Epithelial cell of proximal tubule (primary cell): Measurements from ENCODE around the gene TRAK1. TPM values are rescaled to one million over a fixed set of nuclear protein-coding genes. Genes with fewer than 3 reads are reported as not detected.

Experiments used
- DNase-seq: peaks from one replicate; pipeline ENCODE4 v3.0.0-alpha.2; 2011; ENCODE audit warnings: low read depth
- H3K4me3 ChIP-seq: 2 replicates; pipeline ENCODE4 v1.5.1; 2011; ENCODE audit warnings: low read depth, mild to moderate bottlenecking, low read length
- total RNA-seq: library from RNA; depleted of rRNA; stranded (reverse); fragments of >200 nt; gene quantifications from 2 replicates; pipeline ENCODE4 v1.2.3, GENCODE V29; 2015
- TF ChIP-seq, protein P1 (sequence below): conservative IDR thresholded peaks from 2 replicates; pipeline ENCODE4 v1.5.1; 2012; ENCODE audit warnings: low read depth, mild to moderate bottlenecking, low read length

The TRAK1 gene
- total RNA-seq, 1 donor from 2014 or later: 22.4 TPM

DNA sequence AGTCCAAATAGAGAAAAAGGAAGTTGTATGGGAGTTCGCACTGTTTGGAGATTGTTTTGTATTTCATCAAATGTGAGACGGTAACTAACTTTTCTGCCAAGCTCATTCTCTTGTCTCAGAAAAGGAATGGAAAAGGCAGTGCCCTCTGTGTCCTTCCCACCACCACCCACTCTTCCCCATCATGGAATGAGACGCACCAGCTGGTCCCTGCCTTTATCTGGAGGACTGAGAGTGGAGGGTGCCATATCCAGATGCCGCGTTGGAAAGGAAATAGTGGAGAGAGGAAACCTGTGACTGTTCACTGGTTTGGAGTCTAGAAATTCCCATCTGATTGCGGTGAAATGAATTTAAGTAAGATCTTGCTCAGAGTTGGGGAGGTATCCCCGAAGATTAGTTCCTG, 178.5 kb downstream of the TRAK1 start:
- H3K4me3 ChIP-seq: no peak overlapping the region
- TF ChIP-seq, protein P1, sequence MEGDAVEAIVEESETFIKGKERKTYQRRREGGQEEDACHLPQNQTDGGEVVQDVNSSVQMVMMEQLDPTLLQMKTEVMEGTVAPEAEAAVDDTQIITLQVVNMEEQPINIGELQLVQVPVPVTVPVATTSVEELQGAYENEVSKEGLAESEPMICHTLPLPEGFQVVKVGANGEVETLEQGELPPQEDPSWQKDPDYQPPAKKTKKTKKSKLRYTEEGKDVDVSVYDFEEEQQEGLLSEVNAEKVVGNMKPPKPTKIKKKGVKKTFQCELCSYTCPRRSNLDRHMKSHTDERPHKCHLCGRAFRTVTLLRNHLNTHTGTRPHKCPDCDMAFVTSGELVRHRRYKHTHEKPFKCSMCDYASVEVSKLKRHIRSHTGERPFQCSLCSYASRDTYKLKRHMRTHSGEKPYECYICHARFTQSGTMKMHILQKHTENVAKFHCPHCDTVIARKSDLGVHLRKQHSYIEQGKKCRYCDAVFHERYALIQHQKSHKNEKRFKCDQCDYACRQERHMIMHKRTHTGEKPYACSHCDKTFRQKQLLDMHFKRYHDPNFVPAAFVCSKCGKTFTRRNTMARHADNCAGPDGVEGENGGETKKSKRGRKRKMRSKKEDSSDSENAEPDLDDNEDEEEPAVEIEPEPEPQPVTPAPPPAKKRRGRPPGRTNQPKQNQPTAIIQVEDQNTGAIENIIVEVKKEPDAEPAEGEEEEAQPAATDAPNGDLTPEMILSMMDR: no peak
- no peak for DNase-seq

DNA sequence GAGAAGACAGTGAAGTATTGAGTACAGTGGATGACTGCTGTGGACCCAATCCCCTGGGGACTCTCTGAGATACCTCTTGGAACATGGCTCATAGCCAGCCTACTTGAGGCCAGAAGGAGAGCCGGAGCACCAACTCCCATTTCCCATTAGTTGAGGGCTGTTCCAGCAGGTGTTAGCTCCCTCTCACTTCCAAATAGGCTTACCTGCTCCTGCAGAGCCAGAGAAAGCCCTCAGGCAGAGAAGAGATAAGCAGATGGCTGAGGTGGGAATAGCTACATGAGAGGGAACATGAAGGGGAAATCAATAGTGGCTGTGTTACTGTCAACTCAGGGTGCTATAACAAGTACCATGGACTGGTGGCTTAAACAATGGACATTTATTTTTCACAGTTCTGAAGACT, 179.4 kb downstream of the TRAK1 start:
- H3K4me3 ChIP-seq: no peak overlapping the region
- TF ChIP-seq, protein P1: no peak
- no peak for DNase-seq

DNA sequence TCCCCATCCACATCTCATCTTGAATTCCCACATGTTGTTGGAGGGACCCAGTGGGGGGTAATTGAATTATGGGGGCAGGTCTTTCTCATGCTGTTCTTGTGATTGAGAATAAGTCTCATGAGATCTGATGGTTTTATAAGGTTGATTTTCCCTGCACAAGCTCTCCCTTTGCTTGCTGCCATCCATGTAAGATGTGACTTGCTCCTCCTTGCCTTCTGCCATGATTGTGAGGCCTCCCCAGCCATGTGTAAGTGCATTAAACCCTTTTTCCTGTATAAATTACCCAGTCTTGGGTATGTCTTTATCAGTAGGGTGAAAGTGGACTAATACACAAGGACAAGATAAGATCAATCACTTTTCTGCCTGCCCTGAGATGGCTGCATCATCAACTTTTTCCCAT, 180.6 kb downstream of the TRAK1 start:
- TF ChIP-seq, protein P1: no peak
- DNase-seq: no peak
- H3K4me3 ChIP-seq: no peak overlapping the region

DNA sequence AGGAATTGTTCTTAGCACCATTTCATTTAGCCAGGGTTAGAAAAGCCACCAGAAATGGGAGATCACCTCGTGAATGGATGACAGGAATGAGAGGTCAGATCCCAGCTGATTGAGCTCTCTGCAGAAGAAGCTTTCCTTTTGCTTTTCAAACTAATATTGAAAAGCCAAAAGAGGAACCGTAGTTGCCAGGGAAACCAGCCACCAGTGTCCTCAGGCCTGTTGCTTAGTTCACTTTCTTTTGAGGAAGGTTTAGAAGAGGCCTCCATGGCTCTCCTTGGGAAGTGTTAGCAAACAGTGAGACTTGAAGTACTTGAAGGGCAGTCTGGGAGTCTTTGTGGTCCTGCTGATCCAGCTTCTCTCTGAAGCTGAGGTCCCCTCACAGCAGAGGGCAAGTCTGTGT, 182.2 kb downstream of the TRAK1 start:
- TF ChIP-seq, protein P1: no peak
- no peak for DNase-seq
- no peak overlapping the region for H3K4me3 ChIP-seq

DNA sequence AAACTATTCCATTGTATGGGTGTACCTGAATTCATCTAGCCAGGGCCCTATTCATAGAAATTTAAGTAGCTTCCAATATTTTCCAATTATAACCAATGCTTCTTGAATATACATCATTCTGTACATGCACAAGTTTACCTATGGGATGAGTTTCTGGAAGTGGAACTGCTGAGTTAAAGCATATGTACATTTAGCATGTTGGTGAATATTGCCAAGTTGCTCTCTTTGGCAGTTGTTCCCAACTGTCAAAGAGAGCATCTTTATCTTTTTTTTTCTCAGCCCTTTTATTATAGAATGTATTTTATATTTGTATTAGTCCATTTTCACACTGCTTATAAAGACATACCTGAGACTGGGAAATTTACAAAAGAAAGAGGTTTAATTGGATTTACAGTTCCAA, 183.1 kb downstream of the TRAK1 start:
- no peak for DNase-seq
- TF ChIP-seq, protein P1: no peak
- no peak overlapping the region for H3K4me3 ChIP-seq

DNA sequence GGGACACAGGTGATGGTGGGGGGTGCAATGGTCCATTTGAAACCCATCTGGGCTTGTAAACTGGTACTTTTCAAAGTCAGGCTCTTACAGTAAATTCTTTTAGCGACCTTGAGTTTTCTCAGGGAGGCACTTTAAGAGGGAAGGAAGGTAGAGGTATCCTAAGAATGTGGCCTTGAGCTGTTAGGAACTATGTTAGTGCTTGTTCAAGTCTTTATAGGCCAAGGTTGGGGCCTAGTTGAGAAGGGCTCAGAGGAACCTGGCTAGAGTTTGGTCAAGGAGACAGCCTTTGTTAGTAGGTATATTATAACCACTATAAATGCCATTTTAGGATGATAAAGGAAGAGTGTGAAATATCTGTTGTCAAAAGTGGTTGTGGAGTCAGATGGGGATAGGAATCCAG, 184.1 kb downstream of the TRAK1 start:
- TF ChIP-seq, protein P1: no peak

More for the DNA sequence above, 184.1 kb downstream of the TRAK1 start:
- no peak for DNase-seq
- no peak overlapping the region for H3K4me3 ChIP-seq

Other genes starting within 250 kb of the TRAK1 start
- 2.2 and 3.4 TPM in 2 replicates for gene ULK4, start 129.3 kb upstream of the TRAK1 start, total RNA-seq
- gene CCK, start 174.8 kb downstream of the TRAK1 start, total RNA-seq: 0.63 TPM in 1 of 2 replicates, not detected in the other